GM21723 (cell line): ENCODE results near the gene KLK7.

ENCODE experiments used
- ATAC-seq: cut with Tn5 transposase; IDR thresholded peaks from one replicate; pipeline ENCODE4 v1.9.1; 2021; ENCODE audit warnings: mild to moderate bottlenecking, moderate library complexity; ENCODE audit not compliant: unreplicated experiment

Gene KLK7

GRCh38 chr19:50983625-50984292 is at the start of gene KLK7:
Gene KLK7, minus strand, starts transcription at chr19:50983917. Its CDS starts 1,518 bp downstream, at chr19:50982399.
- ATAC-seq, result no peak

DNA sequence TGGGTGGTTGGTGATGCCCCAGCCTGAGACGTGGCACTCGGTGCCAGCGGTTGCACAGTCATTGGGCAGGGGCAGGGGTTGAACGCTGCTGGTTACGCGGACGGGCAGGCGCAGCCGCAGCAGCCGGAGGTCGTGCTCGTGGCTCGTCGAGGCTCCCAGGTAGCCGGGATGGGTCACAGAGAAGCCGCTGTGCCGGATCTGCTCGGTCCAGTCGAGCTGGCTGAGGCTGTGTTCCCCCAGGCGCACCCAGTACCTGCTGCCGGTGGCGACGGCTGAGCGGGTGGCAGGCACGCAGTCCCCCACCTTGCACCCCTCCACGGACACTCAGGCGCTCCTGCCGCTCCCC is 48.1 kb upstream of the KLK7 start:
- ATAC-seq, result no peak

- no peak for ATAC-seq
Measured at GRCh38 chr19:51031220-51031879, 47.6 kb upstream of the KLK7 start.

GRCh38 chr19:51030631-51031030 is 46.9 kb upstream of the KLK7 start:
- ATAC-seq, result no peak

- ATAC-seq, result no peak
Measured at GRCh38 chr19:51029718-51030117, 46.0 kb upstream of the KLK7 start.

GRCh38 chr19:51027873-51028272 is 44.2 kb upstream of the KLK7 start:
- ATAC-seq, result no peak

DNA sequence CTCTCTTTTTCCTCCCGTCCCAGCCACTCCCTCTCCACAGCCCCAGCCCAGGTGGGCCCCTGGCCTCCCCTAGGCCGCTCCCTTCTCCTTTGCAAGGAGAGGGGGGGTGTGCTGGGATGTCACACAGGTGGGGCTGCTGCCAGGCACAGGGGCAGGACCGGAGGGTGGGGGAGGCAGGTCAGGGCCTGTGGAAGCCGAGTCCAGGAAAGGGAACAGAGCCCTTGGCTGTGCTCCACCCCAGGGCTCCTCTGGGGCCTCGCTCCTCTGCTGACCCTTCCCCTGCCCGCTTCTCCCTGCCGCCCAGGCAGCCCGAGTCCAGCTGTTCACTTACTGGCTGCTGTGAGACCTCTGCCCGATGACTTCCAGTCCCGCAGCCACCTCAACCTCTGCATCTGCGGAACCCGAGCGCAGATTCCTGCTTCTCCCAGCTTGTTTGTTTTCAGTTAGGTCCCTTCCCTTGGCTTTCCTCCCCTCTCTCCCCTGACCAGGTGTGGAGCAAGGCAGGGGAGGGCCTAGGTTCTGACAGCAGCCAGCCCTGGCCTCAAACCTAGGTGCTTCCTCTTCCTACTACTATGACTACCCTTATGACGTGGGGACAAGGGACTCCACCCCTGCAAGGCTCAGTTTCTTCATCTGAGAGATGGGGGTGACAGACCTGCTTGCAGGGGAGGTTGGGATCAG is 43.5 kb upstream of the KLK7 start:
- no peak for ATAC-seq

DNA sequence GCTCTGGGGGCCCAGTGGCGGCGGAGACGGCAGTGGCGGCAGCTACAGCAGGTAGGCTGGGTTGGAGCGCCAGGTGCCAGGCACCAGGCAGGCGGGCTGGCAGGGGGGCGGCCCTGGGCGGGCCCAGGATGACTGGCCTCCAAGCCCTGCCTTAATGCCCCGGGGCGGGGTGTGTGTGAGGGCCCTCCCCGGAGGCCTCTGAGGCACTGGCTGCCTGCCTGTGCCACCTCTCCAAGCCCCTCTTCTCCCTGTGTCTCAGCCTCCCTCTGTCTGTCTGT is 42.8 kb upstream of the KLK7 start, which contains the start of gene KLK11:
KLK11 (minus strand) TSS at position 63 of the 278 bp plus-strand sequence. CDS start 985 bp downstream, outside the sequence.
- no peak for ATAC-seq

GRCh38 chr19:51025809-51026553 is 42.3 kb upstream of the KLK7 start:
- ATAC-seq, result no peak

- no peak for ATAC-seq
Measured at GRCh38 chr19:51025401-51025800, 41.7 kb upstream of the KLK7 start.

- ATAC-seq, result no peak
Measured at GRCh38 chr19:51024924-51025323, 41.2 kb upstream of the KLK7 start.

GRCh38 chr19:51023946-51024345 is 40.2 kb upstream of the KLK7 start:
- ATAC-seq, result no peak

- no peak for ATAC-seq
Measured at GRCh38 chr19:51022526-51022925, 38.8 kb upstream of the KLK7 start.

GRCh38 chr19:51020988-51021651 is 37.4 kb upstream of the KLK7 start:
- no peak for ATAC-seq

- no peak for ATAC-seq
Measured at GRCh38 chr19:51019544-51019925, 35.8 kb upstream of the KLK7 start, which contains the start of gene KLK10. Gene KLK10, minus strand, starts transcription at chr19:51019709. Its CDS starts 579 bp downstream, at chr19:51019130.

- ATAC-seq, result no peak
Measured at GRCh38 chr19:51018745-51019543, 35.2 kb upstream of the KLK7 start.

GRCh38 chr19:51016798-51017683 is 33.3 kb upstream of the KLK7 start:
- no peak for ATAC-seq

DNA sequence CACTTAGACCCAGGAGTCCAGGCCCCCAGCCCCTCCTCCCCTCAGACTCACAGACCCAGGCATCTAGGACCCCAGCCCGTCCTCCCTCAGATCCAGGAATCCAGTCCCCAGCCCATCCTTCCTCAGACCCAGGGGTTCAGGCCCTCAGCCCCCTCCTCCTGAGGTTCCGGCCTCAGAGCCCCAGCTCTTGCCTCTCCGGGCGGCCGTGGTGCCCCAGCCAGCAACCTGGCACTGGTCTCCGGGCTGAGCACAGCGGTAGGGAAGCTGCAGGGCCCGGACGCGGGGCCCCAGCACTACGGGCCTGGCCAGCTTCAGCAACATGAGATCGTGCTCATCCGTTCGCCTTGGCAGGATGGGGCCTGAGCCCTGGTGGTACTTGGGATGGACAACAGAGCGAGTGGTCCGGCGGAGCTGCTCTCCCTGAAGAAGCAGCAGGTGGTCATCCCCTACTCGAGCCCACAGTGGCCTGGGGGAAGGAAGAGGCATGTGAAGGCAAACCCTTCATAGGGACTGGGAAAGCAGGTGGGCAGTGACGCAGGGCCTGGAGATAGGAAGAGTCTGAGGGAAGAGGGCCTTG is 32.1 kb upstream of the KLK7 start:
- no peak for ATAC-seq

- no peak for ATAC-seq
Measured at GRCh38 chr19:51014242-51014641, 30.5 kb upstream of the KLK7 start.
